CD14-positive monocyte (primary cell): ENCODE data around the gene KLK10. TPM values are rescaled to one million over a fixed set of nuclear protein-coding genes. Genes with fewer than 3 reads are reported as not detected.

Experiments
- DNase-seq, 3 donors: peaks; one replicate each; pipeline ENCODE4 v3.0.0-alpha.2; 2011 to 2022
- H2AFZ ChIP-seq: 2 replicates; pipeline ENCODE4 v1.6.0; 2012; ENCODE audit warnings: mild to moderate bottlenecking, low read depth, low read length, inconsistent platforms; ENCODE audit not compliant: insufficient read depth, poor library complexity, severe bottlenecking
- H3K27ac ChIP-seq, 2 donors: 1 replicate in 1 of 2; 2 replicates in 1 of 2; pipeline ENCODE4 v1.5.1; 2012 to 2013; ENCODE audit warnings: low read length in 2 of 2, control low read depth in 1 of 2, inconsistent platforms in 1 of 2, low read depth in 1 of 2, mild to moderate bottlenecking in 1 of 2
- H3K27me3 ChIP-seq, 2 donors: one replicate each; pipeline versions ENCODE4 v1.6.0 to v1.6.1; 2011 to 2013; ENCODE audit warnings: low read length in 2 of 2; ENCODE audit not compliant: control insufficient read depth in 2 of 2, insufficient read depth in 2 of 2
- H3K36me3 ChIP-seq, 2 donors: replicated peaks in 1 of 2; 1 replicate in 1 of 2; 2 replicates in 1 of 2; pipeline versions ENCODE4 v1.5.1 to v1.6.1; 2012 to 2013; ENCODE audit warnings: low read length in 2 of 2, control low read depth in 1 of 2, inconsistent platforms in 1 of 2, mild to moderate bottlenecking in 1 of 2; ENCODE audit not compliant: insufficient read depth in 2 of 2, control insufficient read depth in 1 of 2
- H3K4me1 ChIP-seq, 2 donors: 1 replicate in 1 of 2; 2 replicates in 1 of 2; pipeline versions ENCODE4 v1.5.1 to v1.6.1; 2012 to 2013; ENCODE audit warnings: low read length in 2 of 2, control low read depth in 1 of 2, inconsistent platforms in 1 of 2, mild to moderate bottlenecking in 1 of 2, moderate library complexity in 1 of 2; ENCODE audit not compliant: insufficient read depth in 2 of 2, control insufficient read depth in 1 of 2
- H3K4me2 ChIP-seq: replicated peaks from 2 replicates; pipeline ENCODE3; 2012; ENCODE audit warnings: low read length, moderate library complexity, mild to moderate bottlenecking; ENCODE audit not compliant: poor library complexity, severe bottlenecking; ENCODE audit errors: extremely low read depth
- H3K4me3 ChIP-seq, 3 experiments: fragments of 200-600 bp in 1 of 3; sonication (generic) in 1 of 3; replicated peaks in 1 of 3; 1 replicate in 2 of 3; 2 replicates in 1 of 3; pipeline ENCODE4 v1.5.1; 2011 to 2013; ENCODE audit warnings: low read length in 3 of 3, mild to moderate bottlenecking in 3 of 3, control low read depth in 2 of 3, low read depth in 2 of 3, inconsistent platforms in 1 of 3, moderate library complexity in 1 of 3
- H3K79me2 ChIP-seq: 2 replicates; pipeline ENCODE4 v1.6.0; 2012; ENCODE audit warnings: mild to moderate bottlenecking, control low read depth, inconsistent platforms, low read length, moderate library complexity; ENCODE audit not compliant: insufficient read depth
- H3K9ac ChIP-seq: 2 replicates; pipeline ENCODE4 v1.6.0; 2017; ENCODE audit warnings: low read length, mild to moderate bottlenecking; ENCODE audit not compliant: insufficient read depth, poor library complexity, severe bottlenecking
- H3K9me3 ChIP-seq, 2 donors: replicated peaks in 1 of 2; 1 replicate in 1 of 2; 2 replicates in 1 of 2; pipeline versions ENCODE4 v1.5.1 to v1.6.1; 2012 to 2013; ENCODE audit warnings: low read length in 2 of 2, control low read depth in 1 of 2; ENCODE audit not compliant: control insufficient read depth in 1 of 2, insufficient read depth in 1 of 2
- H4K20me1 ChIP-seq: 2 replicates; pipeline ENCODE4 v1.6.0; 2012; ENCODE audit warnings: mild to moderate bottlenecking, low read length, control low read depth, moderate library complexity; ENCODE audit not compliant: insufficient read depth
- H3K27ac Mint-ChIP-seq, 7 donors: one replicate each; pipeline ENCODE4 v1.8.0; 2020; ENCODE audit warnings: mild to moderate bottlenecking in 7 of 7, mixed read lengths in 7 of 7, moderate library complexity in 6 of 7, inconsistent platforms in 2 of 7
- H3K27me3 Mint-ChIP-seq, 3 donors: one replicate each; pipeline ENCODE4 v1.8.0; 2021 to 2022; ENCODE audit warnings: low read depth in 3 of 3, mild to moderate bottlenecking in 3 of 3, mixed read lengths in 3 of 3, moderate library complexity in 3 of 3, inconsistent platforms in 1 of 3
- H3K36me3 Mint-ChIP-seq, 2 donors: one replicate each; pipeline ENCODE4 v1.8.0; 2020; ENCODE audit warnings: mixed read lengths in 2 of 2, inconsistent platforms in 1 of 2, mild to moderate bottlenecking in 1 of 2
- H3K4me1 Mint-ChIP-seq: one replicate; pipeline ENCODE4 v1.8.0; 2020; ENCODE audit warnings: mild to moderate bottlenecking, mixed read lengths
- H3K4me3 Mint-ChIP-seq, 2 donors: one replicate each; pipeline ENCODE4 v1.8.0; 2020; ENCODE audit warnings: mild to moderate bottlenecking in 2 of 2, mixed read lengths in 2 of 2, moderate library complexity in 1 of 2
- H3K9me3 Mint-ChIP-seq, 7 donors: one replicate each; pipeline ENCODE4 v1.8.0; 2020 to 2022; ENCODE audit warnings: mixed read lengths in 7 of 7, mild to moderate bottlenecking in 6 of 7, moderate library complexity in 6 of 7, inconsistent platforms in 2 of 7
- CTCF ChIP-seq: fragments of 200-600 bp; IDR thresholded peaks from one replicate; pipeline ENCODE4 v1.8.0; 2022; ENCODE audit warnings: antibody characterized with exemption, mild to moderate bottlenecking
- WGBS: methylation state at CpG from one replicate; pipeline ENCODE4 v1.1.5; 2013; ENCODE audit warnings: missing lambda C conversion rate; ENCODE audit not compliant: insufficient coverage; 5-methylcytosine and 5-hydroxymethylcytosine counted together
- intact Hi-C, 2 donors: fragments of 100-400 bp; cut with micrococcal nuclease; formaldehyde crosslinking; loops; one replicate each; pipeline versions ENCODE4 v1.15.0 to v1.15.1; 2023
- polyA plus RNA-seq, 3 donors: library from polyadenylated mRNA; depleted of rRNA in 1 of 3; unstranded in 2 of 3; stranded (reverse) in 1 of 3; fragments of 300-500 nt in 2 of 3; fragments of >200 nt in 1 of 3; fragmentation: Illumina TruSeq in 2 of 3; gene quantifications; 1 replicate in 2 of 3; 2 replicates in 1 of 3; pipeline ENCODE4 v1.2.3, GENCODE V29; 2012 to 2021

KLK10 gene
- polyA plus RNA-seq, 3 donors, result not detected

GRCh38 chr19:51024924-51025323 lies 5.4 kb upstream of the KLK10 start:
- H3K36me3 Mint-ChIP-seq, result no peaks in the 10 kb centered on the region
- Histone ChIP-seq H3K27ac (no peak overlapping the region), H3K27me3 (peaks cover 0 to 11% of the 10 kb centered on the region in 2 donors), H3K9ac (no peak overlapping the region), H3K4me2 (no peak overlapping the region), H3K4me3 (no peak overlapping the region), H3K9me3 (peaks cover 0 to under 1% of the 10 kb centered on the region in 2 donors), H3K79me2 (no peaks in the 10 kb centered on the region), H4K20me1 (no peaks in the 10 kb centered on the region), H2AFZ (no peak overlapping the region), H3K4me1 (peaks cover 3 to 5% of the 10 kb centered on the region in 2 donors), H3K36me3 (no peaks in the 10 kb centered on the region)
- WGBS, result 62% methylated on average over 2 of the region's 5 CpGs
- DNase-seq, result no peak
- intact Hi-C loops, result loop anchor here in 1 of 2 donors (5.0 kb wide), 1 partner anchor 142 kb away; no protein-coding TSS in a partner anchor
- H3K9me3 Mint-ChIP-seq, result peaks cover 0 to 5% (median 0%) of the 10 kb centered on the region in 7 donors
- no peak overlapping the region for H3K27ac Mint-ChIP-seq
- peaks cover 25 to 55% (median 31%) of the 10 kb centered on the region in 3 donors for H3K27me3 Mint-ChIP-seq
- no peak overlapping the region for H3K4me3 Mint-ChIP-seq
- no peak for TF ChIP-seq CTCF
- peaks cover 7% of the 10 kb centered on the region for H3K4me1 Mint-ChIP-seq

- Histone ChIP-seq H3K9me3 (peaks cover 0 to 10% of the 10 kb centered on the region in 2 donors), H3K9ac (no peak overlapping the region), H4K20me1 (no peaks in the 10 kb centered on the region), H3K79me2 (no peaks in the 10 kb centered on the region), H3K4me2 (no peak overlapping the region), H3K4me1 (peaks cover 13% of the 10 kb centered on the region in 2 donors), H3K36me3 (no peaks in the 10 kb centered on the region), H3K27ac (no peak overlapping the region), H3K27me3 (peaks cover 5 to 21% of the 10 kb centered on the region in 2 donors), H2AFZ (no peak overlapping the region), H3K4me3 (no peak overlapping the region)
- Mint-ChIP-seq H3K36me3 (no peaks in the 10 kb centered on the region), H3K27me3 (peaks cover 34 to 64% (median 39%) of the 10 kb centered on the region in 3 donors), H3K4me1 (peaks cover 15% of the 10 kb centered on the region), H3K4me3 (no peak overlapping the region), H3K27ac (no peak overlapping the region), H3K9me3 (peaks cover 0 to 6% (median 3%) of the 10 kb centered on the region in 7 donors)
- no peak for DNase-seq
- WGBS, result 75% methylated on average over 8 of the region's 11 CpGs
- no peak for TF ChIP-seq CTCF
- intact Hi-C loops, result loop anchor here in 1 of 2 donors (5.0 kb wide), 1 partner anchor 143 kb away; no protein-coding TSS in a partner anchor
These were observed 4.4 kb upstream of the KLK10 start for GRCh38 chr19:51023946-51024345.
